K562 (cell line): Measurements from ENCODE around the gene SLC6A1. TPM values are rescaled to one million over a fixed set of nuclear protein-coding genes. Genes with fewer than 3 reads are reported as not detected.

Source experiments
- ATAC-seq: fragments of 200-7000 bp; cut with Tn5 transposase; 3 replicates; pipeline ENCODE4 v1.9.1; 2020; ENCODE audit warnings: moderate library complexity
- BruUV-seq: library from RNA; stranded (reverse); fragments of 400-500 nt; replicated peaks from 2 replicates; lab custom pipeline; 2021; lab: Mats Ljungman, UMichigan
- CTCF ChIA-PET: fragments of 300-600 bp; formaldehyde crosslinking; extraction: SDS; loops from one replicate; lab custom pipeline; 2021; ENCODE audit warnings: low intra/inter-chr PET ratio; lab: Yijun Ruan, JAX
- POLR2A ChIA-PET: fragments of 300-600, 350-650 bp; sonication (Branson Sonifier 250); formaldehyde crosslinking; extraction: SDS; loops from one replicate; lab custom pipeline; 2021; ENCODE audit warnings: antibody characterized with exemption, inconsistent platforms; lab: Yijun Ruan, JAX
- DNase-seq, 4 experiments: peaks; one replicate each; pipeline versions ENCODE4 v3.0.0 to v3.0.0-alpha.2; 2011 to 2018; ENCODE audit warnings: low spot score in 3 of 4, mixed read lengths in 3 of 4; ENCODE audit errors: extremely low read depth in 1 of 4
- FAIRE-seq: peaks from 2 replicates; lab custom pipeline; 2011; peaks lifted over from hg19 to GRCh38; lab: Jason Lieb, UNC
- H2AFZ ChIP-seq: 2 replicates; pipeline ENCODE4 v1.6.0; 2011; ENCODE audit warnings: low read depth, low read length, control low read depth, inconsistent platforms
- H3K27ac ChIP-seq: fragments of 200-600 bp; 3 replicates; pipeline ENCODE4 v1.8.0; 2011; ENCODE audit warnings: low read depth, mild to moderate bottlenecking, control low read depth, inconsistent platforms, low read length, moderate library complexity, mixed read lengths; ENCODE audit errors: extremely low read depth
- H3K27me3 ChIP-seq, 2 experiments: fragments of 300-600 bp in 1 of 2; 2 replicates in 1 of 2; 3 replicates in 1 of 2; pipeline versions ENCODE4 v1.6.0 to v1.8.0; 2011; ENCODE audit warnings: inconsistent platforms in 2 of 2, low read length in 2 of 2, mild to moderate bottlenecking in 1 of 2, mixed read lengths in 1 of 2, moderate library complexity in 1 of 2; ENCODE audit not compliant: control insufficient read depth in 2 of 2, insufficient read depth in 2 of 2
- H3K36me3 ChIP-seq: fragments of 300-600 bp; 3 replicates; pipeline ENCODE4 v1.8.0; 2011; ENCODE audit warnings: mild to moderate bottlenecking, low read length, inconsistent platforms; ENCODE audit not compliant: control insufficient read depth, insufficient read depth
- H3K4me1 ChIP-seq, 2 experiments: fragments of 200-600 bp in 1 of 2; replicated peaks in 1 of 2; 2 replicates in 1 of 2; 3 replicates in 1 of 2; pipeline versions ENCODE4 v1.5.1 to v1.8.0; 2011; ENCODE audit warnings: inconsistent platforms in 2 of 2, low read length in 2 of 2, mild to moderate bottlenecking in 1 of 2, mixed read lengths in 1 of 2, moderate library complexity in 1 of 2; ENCODE audit not compliant: control insufficient read depth in 2 of 2, insufficient read depth in 2 of 2
- H3K4me2 ChIP-seq: 2 replicates; pipeline ENCODE4 v1.6.1; 2011; ENCODE audit warnings: low read length, control low read depth, inconsistent platforms, mixed read lengths; ENCODE audit not compliant: insufficient read depth
- H3K4me3 ChIP-seq: fragments of 200-600 bp; sonication (generic), shearing (Covaris generic); 2 replicates; pipeline ENCODE4 v1.5.1; 2016; ENCODE audit warnings: control low read depth, inconsistent platforms
- H3K79me2 ChIP-seq: fragments of 200-600 bp; 3 replicates; pipeline ENCODE4 v1.8.0; 2011; ENCODE audit warnings: low read length, inconsistent platforms; ENCODE audit not compliant: control insufficient read depth, insufficient read depth
- H3K9ac ChIP-seq, 2 experiments: 2 replicates each; pipeline versions ENCODE4 v1.6.0 to v1.6.1; 2011; ENCODE audit warnings: low read depth in 2 of 2, low read length in 2 of 2, control low read depth in 1 of 2, inconsistent platforms in 1 of 2, mild to moderate bottlenecking in 1 of 2, mixed read lengths in 1 of 2; ENCODE audit not compliant: insufficient read depth in 1 of 2
- H3K9me1 ChIP-seq: one replicate; pipeline ENCODE4 v1.6.0; 2011; ENCODE audit warnings: inconsistent platforms, mild to moderate bottlenecking, low read length, moderate library complexity; ENCODE audit not compliant: control insufficient read depth, insufficient read depth
- H3K9me3 ChIP-seq: replicated peaks from 2 replicates; pipeline ENCODE4 v1.5.1; 2011; ENCODE audit warnings: low read depth, low read length, inconsistent platforms; ENCODE audit not compliant: control insufficient read depth, insufficient read depth
- H4K20me1 ChIP-seq: replicated peaks from 2 replicates; pipeline ENCODE4 v1.6.1; 2011; ENCODE audit warnings: low read length, inconsistent platforms, mixed read lengths; ENCODE audit not compliant: control insufficient read depth, insufficient read depth
- HLTF ChIP-seq: fragments of 450-650 bp; IDR thresholded peaks from 2 replicates; pipeline ENCODE4 v1.6.1; 2016
- KAT2B ChIP-seq: IDR thresholded peaks from one replicate; pipeline ENCODE4 v1.6.1; 2012; ENCODE audit warnings: low read depth, mild to moderate bottlenecking, control low read depth, inconsistent platforms, low read length, moderate library complexity
- KDM2B ChIP-seq: fragments of 250-450 bp; sonication (Bioruptor Pico); IDR thresholded peaks from 2 replicates; pipeline ENCODE4 v1.8.0; 2021; ENCODE audit warnings: mild to moderate bottlenecking, moderate library complexity
- MAX ChIP-seq: sonication (generic); formaldehyde crosslinking; IDR thresholded peaks from 2 replicates; pipeline ENCODE4 v1.9.0; 2022; ENCODE audit warnings: mild to moderate bottlenecking, missing genetic modification reagents
- NFIC ChIP-seq: fragments of 450-650 bp; IDR thresholded peaks from 2 replicates; pipeline ENCODE4 v1.6.1; 2017; ENCODE audit warnings: mild to moderate bottlenecking, inconsistent platforms
- PHF8 ChIP-seq: fragments of 200-600 bp; sonication (generic); IDR thresholded peaks from 2 replicates; pipeline ENCODE4 v1.6.1; 2012; ENCODE audit warnings: mixed run types, mild to moderate bottlenecking, inconsistent platforms, low read length, moderate library complexity, borderline replicate concordance
- RAD51 ChIP-seq: fragments of 450-650 bp; IDR thresholded peaks from 2 replicates; pipeline ENCODE4 v1.7.1; 2016; ENCODE audit warnings: low read depth, mild to moderate bottlenecking, borderline replicate concordance
- SMAD1 ChIP-seq: fragments of 150-350 bp; IDR thresholded peaks from 2 replicates; pipeline ENCODE4 v1.6.1; 2014; ENCODE audit warnings: low read length, low read depth; ENCODE audit not compliant: partially characterized antibody
- STAT5A ChIP-seq: IDR thresholded peaks from 2 replicates; pipeline ENCODE4 v1.6.1; 2012; ENCODE audit warnings: low read length, inconsistent platforms, borderline replicate concordance
- ZBTB1 ChIP-seq: sonication (generic); formaldehyde crosslinking; IDR thresholded peaks from 2 replicates; pipeline ENCODE4 v1.8.1; 2023; ENCODE audit warnings: missing genetic modification reagents, low read depth, mild to moderate bottlenecking, borderline replicate concordance
- ZBTB43 ChIP-seq: sonication (generic); formaldehyde crosslinking; IDR thresholded peaks from 2 replicates; pipeline ENCODE4 v1.8.0; 2023; ENCODE audit warnings: mild to moderate bottlenecking, missing genetic modification reagents
- ZHX1 ChIP-seq: fragments of 150-350 bp; conservative IDR thresholded peaks from 2 replicates; pipeline ENCODE4 v1.6.1; 2014; ENCODE audit warnings: low read length
- ZMIZ1 ChIP-seq, 2 experiments: fragments of 150-350 bp in 1 of 2; IDR thresholded peaks; 2 replicates each; pipeline ENCODE4 v1.6.1; 2012 to 2016; ENCODE audit warnings: low read depth in 2 of 2, low read length in 2 of 2, mild to moderate bottlenecking in 1 of 2, moderate library complexity in 1 of 2
- WGBS: fragments of 100-300 bp; shearing (Covaris generic); methylation state at CpG from one replicate; pipeline ENCODE4 v1.1.6; 2016; ENCODE audit warnings: low coverage, mixed read lengths; ENCODE audit not compliant: insufficient coverage; ENCODE audit errors: missing lambda C conversion rate; 5-methylcytosine and 5-hydroxymethylcytosine counted together
- in situ Hi-C: fragments of 300-500 bp; cut with MboI; formaldehyde crosslinking; loops from 4 replicates; pipeline ENCODE4 v1.15.0; 2018; ENCODE audit warnings: inconsistent platforms, mixed read lengths
- intact Hi-C: fragments of 100-400 bp; cut with micrococcal nuclease; formaldehyde crosslinking; loops from 2 replicates; pipeline ENCODE4 v1.14.2; 2022
- polyA plus RNA-seq, 8 experiments: library from polyadenylated mRNA; depleted of rRNA in 4 of 8; stranded (reverse) in 5 of 8; unstranded in 3 of 8; fragments of >200 nt; fragmentation: Nextera tagmentation in 2 of 8; fragmentation: Illumina TruSeq in 1 of 8; extraction: Ambion mirVana in 2 of 8; extraction: Trizol in 1 of 8; gene quantifications; 2 replicates each; pipeline versions ENCODE4 v1.2.1 to v1.2.3, GENCODE V29; 2011 to 2014; ENCODE audit warnings: inconsistent platforms in 1 of 8, missing spikeins in 1 of 8
- total RNA-seq, 7 experiments: library from RNA; depleted of rRNA in 6 of 7; stranded (reverse); fragments of >200 nt in 6 of 7; fragmentation: Illumina TruSeq in 2 of 7; extraction: Trizol in 2 of 7; gene quantifications; 2 replicates each; pipeline versions ENCODE4 v1.2.1 to v1.2.3, GENCODE V29; 2011 to 2021; ENCODE audit warnings: low replicate concordance in 1 of 7

The SLC6A1 gene
- total and polyA plus RNA-seq, 9 of the 15 experiments (the other 6 are each of a cell fraction or from before 2014, with no cell fraction given): not detected

- DNase-seq: no peak
- no TSS peak for BruUV-seq
- H3K9ac ChIP-seq: no peak overlapping the region
- no peak for ATAC-seq
- intact Hi-C loops: no loop called here
- POLR2A ChIA-PET: no interaction called here
- CTCF ChIA-PET: no interaction called here
- no peaks in the 10 kb centered on the region for H3K9me1 ChIP-seq
- no peaks in the 10 kb centered on the region for H3K79me2 ChIP-seq
- peaks cover 12 to 31% of the 10 kb centered on the region in 2 experiments; a peak in 4 of 5 replicates for H3K27me3 ChIP-seq
- no peaks in the 10 kb centered on the region for H3K9me3 ChIP-seq
- H3K36me3 ChIP-seq: no peaks in the 10 kb centered on the region
- H3K4me1 ChIP-seq: no peaks in the 10 kb centered on the region
- in situ Hi-C loops: loop anchor here (5.0 kb wide), 1 partner anchor 98 kb away; no protein-coding TSS in a partner anchor
- no peak overlapping the region for H3K27ac ChIP-seq
- H2AFZ ChIP-seq: no peak overlapping the region
- no peaks in the 10 kb centered on the region for H4K20me1 ChIP-seq
- no peak for FAIRE-seq
- no peak overlapping the region for H3K4me2 ChIP-seq
- WGBS: under 1% methylated on average over 11 of the region's 11 CpGs
- H3K4me3 ChIP-seq: no peak overlapping the region
- TF ChIP-seq HLTF (no peak), RAD51 (no peak), PHF8 (no peak), MAX (no peak), ZBTB43 (CRISPR knock-in tag) (no peak), KAT2B (no peak), ZHX1 (no peak), SMAD1 (no peak), STAT5A (no peak), ZBTB1 (CRISPR knock-in tag) (no peak), KDM2B (CRISPR knock-in tag) (no peak), NFIC (no peak), ZMIZ1 (IDR thresholded peaks at IDR 0.05; ENCODE audit: low read depth in 2 of 2, low read length in 2 of 2) (no peak)
Measured at GRCh38 chr3:11050666-11051323, 58.2 kb downstream of the SLC6A1 start.
